GM12878 (cell line): ENCODE results near the gene POU4F3. TPM values are rescaled to one million over a fixed set of nuclear protein-coding genes. Genes with fewer than 3 reads are reported as not detected.

ENCODE experiments used
- ATAC-seq: fragments of 200-7000 bp; cut with Tn5 transposase; 3 replicates; pipeline ENCODE4 v1.9.1; 2020; ENCODE audit warnings: mild to moderate bottlenecking, moderate library complexity
- BruUV-seq: library from RNA; stranded (reverse); fragments of 400-500 nt; replicated peaks from 2 replicates; lab custom pipeline; 2021; lab: Mats Ljungman, UMichigan
- CTCF ChIA-PET: fragments of 300-600 bp; sonication (Branson Sonifier 250); formaldehyde crosslinking; extraction: SDS; loops from one replicate; lab custom pipeline; 2021; ENCODE audit warnings: inconsistent platforms; lab: Yijun Ruan, JAX
- POLR2A ChIA-PET: fragments of 350-600 bp; formaldehyde crosslinking; extraction: SDS; loops from one replicate; lab custom pipeline; 2021; ENCODE audit warnings: inconsistent platforms; lab: Charles Lee
- RAD21 ChIA-PET: fragments of 300-600 bp; sonication (Branson Sonifier 250); formaldehyde crosslinking; loops from one replicate; lab custom pipeline; 2023; ENCODE audit warnings: antibody characterized with exemption; ENCODE audit not compliant: unreplicated experiment; lab: Charles Lee
- SMC1A ChIA-PET: fragments of 300-600 bp; sonication (Branson Sonifier 250); formaldehyde crosslinking; loops from one replicate; lab custom pipeline; 2023; ENCODE audit not compliant: unreplicated experiment, uncharacterized antibody; lab: Charles Lee
- DNase-seq: peaks from one replicate; pipeline ENCODE4 v3.0.0-alpha.2; 2011; ENCODE audit warnings: low read depth, low spot score
- FAIRE-seq: peaks from 3 replicates; lab custom pipeline; 2011; peaks lifted over from hg19 to GRCh38; lab: Jason Lieb, UNC
- H2AFZ ChIP-seq: 2 replicates; pipeline ENCODE4 v1.6.0; 2011; ENCODE audit warnings: low read depth, low read length, control low read depth; ENCODE audit not compliant: control insufficient read depth
- H3K27ac ChIP-seq: 2 replicates; pipeline ENCODE4 v1.5.1; 2011; ENCODE audit warnings: control low read depth; ENCODE audit not compliant: control insufficient read depth, insufficient read depth
- H3K27me3 ChIP-seq, 2 experiments: replicated peaks in 1 of 2; 2 replicates each; pipeline versions ENCODE4 v1.6.0 to v1.6.1; 2011; ENCODE audit warnings: low read length in 1 of 2; ENCODE audit not compliant: control insufficient read depth in 2 of 2, insufficient read depth in 2 of 2
- H3K36me3 ChIP-seq, 2 experiments: 2 replicates each; pipeline ENCODE4 v1.5.1; 2011; ENCODE audit warnings: low read length in 1 of 2; ENCODE audit not compliant: control insufficient read depth in 2 of 2, insufficient read depth in 2 of 2
- H3K4me1 ChIP-seq: 2 replicates; pipeline ENCODE4 v1.6.1; 2011; ENCODE audit warnings: mild to moderate bottlenecking, low read length, moderate library complexity, mixed read lengths; ENCODE audit not compliant: control insufficient read depth, insufficient read depth
- H3K4me2 ChIP-seq: 2 replicates; pipeline ENCODE4 v1.6.0; 2011; ENCODE audit warnings: control low read depth; ENCODE audit not compliant: control insufficient read depth, insufficient read depth
- H3K4me3 ChIP-seq: fragments of 200-600 bp; sonication (generic); 2 replicates; pipeline ENCODE4 v1.5.1; 2016
- H3K79me2 ChIP-seq: 2 replicates; pipeline ENCODE4 v1.6.0; 2011; ENCODE audit warnings: low read length; ENCODE audit not compliant: control insufficient read depth, insufficient read depth
- H3K9ac ChIP-seq: 2 replicates; pipeline ENCODE4 v1.8.0; 2011; ENCODE audit warnings: low read length, control low read depth, mixed read lengths; ENCODE audit not compliant: control insufficient read depth, insufficient read depth
- H3K9me3 ChIP-seq: replicated peaks from 3 replicates; pipeline ENCODE4 v1.5.1; 2011; ENCODE audit warnings: mild to moderate bottlenecking, low read length; ENCODE audit not compliant: control insufficient read depth, insufficient read depth
- H4K20me1 ChIP-seq: 2 replicates; pipeline ENCODE4 v1.6.0; 2011; ENCODE audit not compliant: control insufficient read depth, insufficient read depth
- CREM ChIP-seq: IDR thresholded peaks from 2 replicates; pipeline ENCODE4 v1.6.1; 2014; ENCODE audit warnings: antibody characterized with exemption, low read depth
- NFYA ChIP-seq: IDR thresholded peaks from 2 replicates; pipeline ENCODE4 v1.6.1; 2011; ENCODE audit warnings: low read depth, mild to moderate bottlenecking, low read length, improper control_type of control experiment, borderline replicate concordance
- POU2F2 ChIP-seq: IDR thresholded peaks from 3 replicates; pipeline ENCODE4 v1.6.1; 2011; ENCODE audit warnings: low read depth, mild to moderate bottlenecking, low read length, borderline replicate concordance
- SUZ12 ChIP-seq: fragments of 200-600 bp; sonication (generic); IDR thresholded peaks from one replicate; pipeline ENCODE4 v1.6.1; 2018; ENCODE audit warnings: antibody characterized with exemption, mild to moderate bottlenecking; ENCODE audit not compliant: unreplicated experiment
- TCF7 ChIP-seq: IDR thresholded peaks from 2 replicates; pipeline ENCODE4 v1.6.1; 2014; ENCODE audit warnings: antibody characterized with exemption, borderline replicate concordance
- WGBS: methylation state at CpG from one replicate; pipeline ENCODE4 v1.1.6; 2016; ENCODE audit warnings: low lambda C conversion rate; ENCODE audit not compliant: insufficient replicate concordance, insufficient coverage; ENCODE audit errors: missing lambda C conversion rate; 5-methylcytosine and 5-hydroxymethylcytosine counted together
- in situ Hi-C: fragments of 300-500 bp; cut with MboI; formaldehyde crosslinking; loops from 9 replicates; pipeline ENCODE4 v1.14.3; 2018; ENCODE audit warnings: mixed read lengths
- intact Hi-C: fragments of 100-400 bp; cut with micrococcal nuclease; formaldehyde crosslinking; loops from one replicate; pipeline ENCODE4 v1.14.2; 2022; ENCODE audit not compliant: unreplicated experiment
- polyA plus RNA-seq, 11 experiments: library from polyadenylated mRNA; depleted of rRNA in 4 of 11; unstranded in 6 of 11; stranded (reverse) in 5 of 11; fragments of >200 nt; fragmentation: Nextera tagmentation in 4 of 11; fragmentation: Illumina TruSeq in 1 of 11; extraction: Ambion mirVana in 4 of 11; extraction: Trizol in 1 of 11; gene quantifications; 1 replicate in 1 of 11; 2 replicates in 10 of 11; pipeline versions ENCODE4 v1.2.1 to v1.2.3, GENCODE V29; 2011 to 2016; ENCODE audit warnings: inconsistent platforms in 2 of 11, missing spikeins in 2 of 11, low read depth in 1 of 11
- total RNA-seq, 4 experiments: library from RNA; depleted of rRNA in 3 of 4; stranded (reverse); fragments of >200 nt in 3 of 4; fragmentation: Illumina TruSeq in 1 of 4; extraction: Trizol in 1 of 4; gene quantifications; 2 replicates each; pipeline versions ENCODE4 v1.2.1 to v1.2.3, GENCODE V29; 2013 to 2021

Gene POU4F3
- total and polyA plus RNA-seq, 10 of the 15 experiments (the other 5 are each of a cell fraction or from before 2014, with no cell fraction given): 0.03 to 0.19 (median 0.08) TPM; not detected in 5

DNA sequence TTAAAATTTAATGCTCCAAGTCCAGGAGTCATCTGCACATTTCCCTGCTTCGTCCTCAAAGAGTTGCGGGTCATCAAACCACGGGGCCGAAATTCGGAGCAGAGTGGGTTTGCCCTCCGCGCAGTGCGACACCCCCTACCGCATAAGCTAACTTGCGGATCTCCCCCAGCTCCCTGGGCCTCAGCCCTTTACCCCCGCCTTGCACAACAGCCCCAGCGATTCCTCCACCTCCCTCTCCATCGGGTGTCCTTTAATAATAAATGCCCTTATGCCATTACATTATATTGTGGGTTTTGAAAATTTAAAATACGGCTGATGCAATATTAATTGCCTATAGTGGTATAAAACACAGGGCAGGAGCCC lies 3.9 kb downstream of the POU4F3 start:
- peaks cover 20 to 23% of the 10 kb centered on the region in 2 experiments for H3K27me3 ChIP-seq

DNA sequence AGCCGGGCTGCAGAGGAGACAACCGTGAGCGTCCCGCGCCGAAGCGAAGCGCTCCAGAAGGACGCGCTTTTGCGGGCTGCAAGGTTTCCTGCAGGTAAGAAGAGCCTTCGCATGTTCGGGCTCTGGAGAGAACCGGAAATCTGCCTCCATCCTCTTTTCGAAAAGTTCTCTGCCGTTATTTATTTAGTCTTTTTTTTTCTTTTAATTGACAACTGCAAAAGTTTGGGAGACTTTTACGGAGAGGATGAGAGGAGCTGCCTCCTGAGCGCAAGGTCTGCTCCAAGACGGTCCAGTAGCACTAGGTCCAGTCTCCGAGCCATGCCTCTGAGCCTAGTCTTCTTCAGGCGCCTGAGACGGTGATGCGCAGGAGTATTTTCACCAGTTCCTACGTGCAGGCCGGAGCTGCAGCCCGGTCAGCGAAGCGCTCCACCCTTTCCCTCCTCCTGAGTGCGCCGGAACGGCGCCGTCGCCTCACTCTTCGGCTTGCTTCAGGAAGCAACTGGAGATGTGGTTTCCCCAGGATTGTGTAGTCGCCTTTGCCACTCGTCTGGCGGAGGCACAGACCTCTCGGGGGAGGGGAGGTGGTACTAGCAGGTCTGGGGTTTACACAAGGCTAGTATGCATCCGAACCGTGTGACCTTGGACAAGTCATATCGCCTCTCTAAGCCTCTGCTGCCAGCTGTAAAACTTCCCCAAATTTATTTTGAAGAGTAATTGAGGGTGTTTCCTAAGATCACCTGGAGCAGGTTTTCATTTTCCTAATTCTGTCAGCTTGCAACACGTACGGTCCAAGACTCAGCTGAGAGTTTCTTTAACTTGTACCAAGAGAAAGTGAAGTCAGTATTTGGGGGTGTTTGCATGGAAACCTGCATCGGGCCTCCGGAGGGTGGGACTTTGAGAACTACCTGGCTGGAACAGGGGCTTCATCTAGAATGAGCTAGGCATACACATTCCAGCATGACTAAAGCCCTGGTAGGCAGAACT lies 4.5 kb downstream of the POU4F3 start:
- H3K9me3 ChIP-seq: no peaks in the 10 kb centered on the region; the same call in 2 of the 3 replicates
- no peaks in the 10 kb centered on the region for H4K20me1 ChIP-seq
- H3K27ac ChIP-seq: no peak overlapping the region
- H3K4me1 ChIP-seq: no peaks in the 10 kb centered on the region
- no peak overlapping the region for H3K4me2 ChIP-seq
- H3K9ac ChIP-seq: no peak overlapping the region
- ChIA-PET SMC1A (no interaction called here), CTCF (no interaction called here), POLR2A (no interaction called here), RAD21 (no interaction called here)
- in situ Hi-C loops: no loop called here
- no peak overlapping the region for H2AFZ ChIP-seq
- H3K79me2 ChIP-seq: no peaks in the 10 kb centered on the region
- FAIRE-seq (no peak), ATAC-seq (no peak), DNase-seq (no peak)
- no peaks in the 10 kb centered on the region for H3K36me3 ChIP-seq
- WGBS: 30% methylated on average over 46 of the region's 46 CpGs
- H3K27me3 ChIP-seq: peaks cover 20 to 23% of the 10 kb centered on the region in 2 experiments
- no peak for TF ChIP-seq CREM
- no peak for TF ChIP-seq POU2F2
- no peak for TF ChIP-seq SUZ12
- intact Hi-C loops: no loop called here
- no peak overlapping the region for H3K4me3 ChIP-seq
- no TSS peak for BruUV-seq

More for the DNA sequence above, 3.9 kb downstream of the POU4F3 start:
- Histone ChIP-seq H3K79me2 (no peaks in the 10 kb centered on the region), H2AFZ (no peak overlapping the region), H3K9ac (no peak overlapping the region), H4K20me1 (no peaks in the 10 kb centered on the region), H3K4me2 (no peak overlapping the region), H3K36me3 (no peaks in the 10 kb centered on the region), H3K27ac (no peak overlapping the region), H3K4me1 (no peaks in the 10 kb centered on the region), H3K9me3 (no peaks in the 10 kb centered on the region; the same call in 2 of the 3 replicates), H3K4me3 (no peak overlapping the region)
- SMC1A ChIA-PET: no interaction called here
- BruUV-seq: no TSS peak
- 28% methylated on average over 14 of the region's 14 CpGs for WGBS
- RAD21 ChIA-PET: no interaction called here
- ATAC-seq (no peak), DNase-seq (no peak), FAIRE-seq (no peak)
- in situ Hi-C loops (no loop called here), intact Hi-C loops (no loop called here)
- POLR2A ChIA-PET: no interaction called here
- CTCF ChIA-PET: no interaction called here
- TF ChIP-seq NFYA (no peak), TCF7 (no peak)
